ENCODE data around the gene PRKN.

PRKN gene

DNA sequence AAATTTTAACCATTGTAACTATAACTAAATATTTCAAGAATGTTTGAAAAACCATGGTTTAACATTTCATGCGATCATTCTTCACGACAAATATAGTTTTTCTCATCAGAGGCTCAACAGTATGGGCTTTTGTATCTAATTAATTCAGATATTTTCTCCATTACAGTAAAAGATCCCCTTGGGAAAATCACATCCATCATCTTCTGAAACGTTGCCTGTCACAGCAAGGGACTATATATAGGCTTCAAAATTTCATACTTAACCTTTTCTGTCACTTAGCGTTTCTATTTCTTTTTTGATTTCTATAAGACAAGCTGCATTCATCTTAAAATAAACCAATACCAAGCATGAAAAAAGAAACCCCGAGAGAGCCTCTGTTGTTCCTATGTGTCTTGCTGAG lies 710.0 kb downstream of the PRKN start:
- no peak for DNase-seq

DNA sequence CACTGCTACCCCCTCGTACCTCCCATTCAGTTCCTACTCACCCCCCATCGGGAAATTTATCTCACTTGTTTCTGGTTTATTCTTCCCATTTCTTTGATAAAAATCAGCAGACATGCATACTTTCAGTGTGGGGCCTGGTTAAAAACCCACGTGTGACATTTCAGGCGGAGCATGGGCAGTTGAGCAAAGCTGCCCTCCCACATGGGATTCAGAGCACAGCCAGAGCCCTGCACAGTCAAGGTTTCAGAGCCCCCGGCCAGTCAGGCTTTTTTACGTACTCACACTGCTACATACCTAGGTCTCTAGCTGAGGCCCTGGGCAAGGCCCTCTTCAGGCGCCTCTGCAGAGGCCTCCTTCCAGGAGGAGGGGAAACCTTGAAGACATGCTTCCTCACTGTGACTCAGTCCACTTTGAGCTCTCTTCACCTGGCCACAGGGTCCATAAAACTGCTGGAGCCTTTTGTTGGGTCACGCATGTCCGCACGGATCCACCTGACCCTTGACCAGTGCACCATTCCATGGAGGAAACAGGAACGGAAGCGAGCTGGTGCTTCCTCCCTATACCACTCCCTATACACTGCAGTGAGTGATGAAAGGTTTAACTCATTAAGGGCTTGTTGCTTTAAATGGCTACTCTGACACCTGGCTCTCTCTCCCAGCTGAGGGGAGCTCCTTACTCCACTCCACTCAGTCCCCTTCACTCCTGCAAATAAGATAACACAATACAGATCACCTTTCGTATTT lies 713.3 kb downstream of the PRKN start:
- DNase-seq = no peak

DNA sequence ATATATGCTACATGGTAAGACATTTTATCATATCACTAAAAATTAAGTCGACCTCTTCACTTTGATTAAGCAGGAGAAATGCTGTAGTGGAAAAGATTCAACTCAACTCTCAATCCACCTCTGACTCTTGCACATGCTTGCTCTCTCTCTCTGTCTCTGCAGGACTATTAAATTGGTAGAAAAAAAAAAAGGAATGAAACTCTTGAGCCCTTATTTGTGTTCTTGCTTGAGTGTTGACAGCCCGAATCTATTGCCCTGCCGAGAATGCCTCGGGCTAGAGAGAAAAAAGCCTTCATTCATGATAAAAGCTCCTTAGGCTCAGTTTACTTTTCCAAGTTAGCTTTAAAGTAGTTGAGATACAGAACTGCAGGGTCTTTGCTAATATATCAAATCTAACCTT lies 722.2 kb downstream of the PRKN start:
- no peak for DNase-seq

- no peak for DNase-seq
These were observed 730.8 kb downstream of the PRKN start for GRCh38 chr6:161996783-161997182.

GRCh38 chr6:161985876-161986423 lies 741.6 kb downstream of the PRKN start:
- no peak for DNase-seq

GRCh38 chr6:161984713-161985112 lies 742.9 kb downstream of the PRKN start:
- no peak for DNase-seq

DNA sequence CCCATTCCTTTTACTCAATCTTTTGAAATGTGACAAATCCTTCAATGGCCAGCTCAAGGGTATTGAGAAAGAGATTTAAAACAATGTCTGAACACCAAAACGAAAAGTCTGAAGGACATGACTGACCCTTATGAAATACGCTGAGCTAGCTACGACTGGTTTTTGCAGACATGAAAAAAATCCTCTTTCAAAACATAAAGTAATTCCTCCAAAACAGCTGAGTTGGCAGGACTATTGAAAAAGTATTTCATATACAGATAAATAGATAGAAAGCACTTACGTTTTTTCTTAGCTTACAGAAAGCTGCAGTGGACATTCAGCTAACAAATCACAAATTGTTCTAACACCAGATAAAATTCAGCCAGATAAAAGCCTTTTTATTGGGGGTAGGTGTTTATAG lies 751.0 kb downstream of the PRKN start:
- no peak for DNase-seq

GRCh38 chr6:161973064-161973463 lies 754.5 kb downstream of the PRKN start:
- DNase-seq = no peak

GRCh38 chr6:161971043-161971442 lies 756.5 kb downstream of the PRKN start:
- DNase-seq = no peak

- no peak for DNase-seq
These were observed 763.8 kb downstream of the PRKN start for GRCh38 chr6:161963634-161964234.

- no peak for DNase-seq
These were observed 764.4 kb downstream of the PRKN start for GRCh38 chr6:161963181-161963580.

DNA sequence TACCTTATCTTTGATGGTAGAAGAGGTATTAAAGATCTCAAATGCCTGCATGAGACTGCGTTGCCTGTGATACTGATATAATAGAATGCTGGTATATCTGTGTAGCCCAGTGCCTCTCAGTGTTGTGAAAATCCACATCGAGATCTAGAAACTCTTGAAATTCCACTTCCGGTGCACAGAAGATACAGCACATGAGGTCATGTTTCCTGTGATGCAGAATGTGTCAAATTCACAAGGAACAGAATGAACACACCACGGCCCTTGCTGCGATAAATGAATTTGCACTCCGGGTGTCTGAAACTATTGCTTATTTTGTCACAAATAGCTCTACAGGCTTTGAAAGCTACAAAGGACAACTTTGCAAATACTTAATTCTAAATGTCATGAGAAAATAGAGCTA lies 765.8 kb downstream of the PRKN start:
- no peak for DNase-seq

GRCh38 chr6:161961046-161961445 lies 766.5 kb downstream of the PRKN start:
- DNase-seq = no peak

- no peak for DNase-seq
These were observed 768.5 kb downstream of the PRKN start for GRCh38 chr6:161959072-161959471.

GRCh38 chr6:161956082-161956481 lies 771.5 kb downstream of the PRKN start:
- DNase-seq = no peak

DNA sequence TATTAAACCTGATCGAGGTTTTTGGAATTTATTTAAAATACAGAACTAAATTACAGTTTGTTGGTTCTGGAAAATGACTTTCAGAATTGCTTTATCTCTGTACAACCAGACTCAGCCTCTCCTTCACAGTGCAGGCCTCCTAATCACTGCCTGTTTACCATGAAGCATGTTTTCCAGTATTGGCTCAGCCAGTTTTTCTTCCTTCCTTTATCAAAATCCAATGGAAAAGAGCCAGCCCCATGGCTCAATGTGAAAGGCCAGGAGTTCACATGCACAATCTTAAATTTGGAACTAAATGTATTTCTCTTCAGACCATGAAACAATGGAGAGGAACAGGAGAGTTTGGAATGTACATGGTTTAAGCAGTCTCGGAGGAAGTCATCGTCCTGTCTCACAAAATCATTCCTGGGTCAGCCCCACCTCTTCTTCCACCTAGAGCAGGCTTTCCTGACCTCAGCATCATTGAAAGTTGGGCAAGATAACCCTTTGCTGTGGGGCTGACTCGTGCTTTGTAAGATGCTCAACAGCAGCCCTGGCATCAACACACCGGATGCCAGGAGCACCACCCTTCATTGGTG lies 772.8 kb downstream of the PRKN start:
- no peak for DNase-seq

DNA sequence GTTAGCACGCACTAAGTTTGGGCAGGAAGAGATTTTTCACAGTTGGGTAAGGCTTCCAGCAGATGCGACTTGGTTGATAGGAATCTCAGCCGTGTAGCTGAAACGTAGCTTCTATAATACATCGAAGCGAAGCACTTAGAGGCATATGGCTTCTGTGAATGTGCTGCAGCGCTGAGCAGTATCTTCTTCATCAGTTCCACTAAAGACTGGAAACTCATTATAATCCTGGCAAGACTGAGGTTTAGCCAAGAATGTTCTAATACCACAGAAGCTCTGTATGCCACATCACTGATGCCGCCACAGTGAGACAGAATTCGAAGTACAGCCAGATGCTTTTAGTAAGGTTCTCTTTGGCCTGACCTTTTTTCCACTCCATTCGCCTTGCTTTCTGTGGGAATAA lies 773.5 kb downstream of the PRKN start:
- DNase-seq = no peak

- no peak for DNase-seq
These were observed 776.4 kb downstream of the PRKN start for GRCh38 chr6:161951126-161951525.

GRCh38 chr6:161949531-161949930 lies 778.0 kb downstream of the PRKN start:
- no peak for DNase-seq

DNA sequence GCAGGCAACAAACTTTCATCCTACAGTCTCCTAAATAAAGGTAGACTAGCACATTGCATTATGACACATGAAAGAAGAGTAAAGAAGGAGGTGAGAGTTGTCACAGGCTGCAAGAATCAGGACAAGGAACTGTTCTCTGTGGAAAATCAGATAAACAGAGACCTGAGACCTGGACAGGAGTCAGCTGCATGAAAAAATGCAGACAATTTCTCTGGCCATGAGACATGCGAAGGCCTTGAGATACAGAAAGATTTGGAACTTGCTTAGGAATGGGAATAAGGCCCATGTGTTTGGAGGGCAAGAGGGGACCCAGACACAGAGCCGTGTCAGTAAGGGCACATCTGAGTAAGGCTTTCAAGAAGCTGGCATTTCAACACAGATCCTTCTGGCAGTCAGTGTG lies 779.1 kb downstream of the PRKN start:
- no peak for DNase-seq

GRCh38 chr6:161947371-161947770 lies 780.2 kb downstream of the PRKN start:
- DNase-seq = no peak

DNA sequence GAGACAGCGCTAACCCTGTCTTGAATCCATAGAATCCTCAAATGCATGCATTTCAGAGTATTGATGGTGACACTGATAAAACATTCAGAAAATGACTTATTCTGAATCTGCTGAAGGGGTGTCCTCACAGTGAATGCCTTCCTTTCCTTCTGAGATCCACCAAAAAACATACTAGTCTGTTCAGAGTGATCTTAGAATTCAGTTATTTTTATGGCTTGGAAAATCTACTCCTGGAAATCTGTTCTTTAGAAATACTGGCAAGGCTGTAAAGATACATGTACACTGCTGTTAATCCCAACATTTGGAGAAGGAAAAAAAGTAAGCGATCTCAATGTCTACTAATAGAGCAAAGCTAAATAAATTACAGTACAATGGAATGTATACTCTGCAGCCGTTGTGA lies 781.1 kb downstream of the PRKN start:
- no peak for DNase-seq

DNA sequence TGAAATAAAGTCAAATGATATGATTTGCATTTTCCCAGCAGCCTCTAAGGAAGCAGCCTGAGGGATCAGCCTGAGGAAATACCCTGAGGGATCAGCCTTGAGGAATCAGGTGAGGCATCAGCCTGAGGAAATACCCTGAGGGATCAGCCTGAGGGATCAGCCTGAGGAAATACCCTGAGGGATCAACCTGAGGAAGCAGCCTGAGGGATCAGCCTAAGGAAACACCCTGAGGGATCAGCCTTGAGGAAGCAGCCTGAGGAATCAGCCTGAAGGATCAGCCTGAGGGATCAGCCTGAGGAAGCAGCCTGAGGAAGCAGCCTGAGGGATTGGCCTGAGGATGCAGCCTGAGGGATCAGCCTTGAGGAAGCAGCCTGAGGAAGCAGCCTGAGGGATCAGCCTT lies 784.0 kb downstream of the PRKN start:
- no peak for DNase-seq

GRCh38 chr6:161941565-161941964 lies 786.0 kb downstream of the PRKN start:
- DNase-seq = no peak
